ENCODE measurements around the gene MVB12B. TPM values are rescaled to one million over a fixed set of nuclear protein-coding genes. Genes with fewer than 3 reads are reported as not detected.
A peak's percentile ranks its signal among the peaks of the same experiment; 100 is the strongest.

The MVB12B gene
- total RNA-seq, 1 donor from 2014 or later, result 37.5 TPM

DNA sequence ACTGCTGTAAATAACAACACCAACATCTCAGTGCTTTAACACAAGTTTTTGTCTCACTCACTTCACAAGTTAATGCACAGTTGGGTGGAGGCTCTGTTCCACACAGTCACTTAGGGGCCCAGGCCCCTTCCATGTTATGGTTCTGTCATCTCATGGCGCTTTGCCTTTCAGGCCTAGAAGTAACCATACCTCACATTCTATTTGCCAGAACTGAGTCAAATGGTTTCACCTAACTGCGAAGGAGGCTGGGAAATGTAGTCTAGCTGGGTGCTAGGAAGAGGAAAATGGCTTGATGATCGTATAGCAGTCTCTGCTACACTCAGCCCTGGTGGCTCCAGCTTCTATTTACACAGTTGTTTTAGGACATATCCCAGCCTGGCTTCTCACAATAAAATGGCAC, 23.1 kb upstream of the MVB12B start:
- peak; percentile 36 for DNase-seq (ENCODE audit: low spot score)

DNA sequence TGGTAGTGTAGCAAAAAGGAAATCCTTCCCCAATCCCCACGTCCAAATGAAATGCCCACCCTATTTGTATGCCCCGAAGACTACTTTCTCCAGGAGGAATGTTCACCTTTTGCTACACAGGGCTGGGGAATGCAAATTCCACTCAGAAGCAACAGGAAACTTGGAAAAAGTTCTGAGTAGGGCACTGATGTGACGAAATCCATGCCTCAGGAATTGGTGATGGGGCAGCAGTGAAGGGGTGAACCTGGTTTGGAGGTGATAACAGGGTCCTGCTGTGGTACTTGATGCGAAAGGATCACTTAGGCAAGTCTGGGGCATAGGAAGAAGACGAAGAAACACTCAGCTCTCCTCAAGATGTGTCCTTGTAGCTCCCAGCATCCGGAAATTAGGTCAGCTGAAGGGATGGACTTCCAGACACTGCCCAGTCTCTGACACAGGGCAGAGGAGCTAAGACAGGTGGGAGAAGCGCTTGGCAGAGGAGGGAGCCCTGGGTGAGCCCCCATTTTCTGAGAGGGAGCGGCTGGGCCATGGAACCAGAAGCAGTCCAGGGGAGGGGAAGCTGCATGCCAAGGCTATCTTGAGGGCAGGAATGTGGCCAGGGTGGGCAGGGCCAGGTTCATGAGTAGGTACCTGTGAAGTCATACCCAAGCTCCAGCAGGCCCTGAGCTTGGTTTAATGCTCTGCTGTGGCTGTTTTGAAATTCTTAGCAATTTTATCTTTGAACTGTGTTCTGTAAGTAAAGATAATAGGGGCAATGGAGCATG, 22.2 kb upstream of the MVB12B start:
- DNase-seq (ENCODE audit: low spot score), result peak; percentile 37

DNA sequence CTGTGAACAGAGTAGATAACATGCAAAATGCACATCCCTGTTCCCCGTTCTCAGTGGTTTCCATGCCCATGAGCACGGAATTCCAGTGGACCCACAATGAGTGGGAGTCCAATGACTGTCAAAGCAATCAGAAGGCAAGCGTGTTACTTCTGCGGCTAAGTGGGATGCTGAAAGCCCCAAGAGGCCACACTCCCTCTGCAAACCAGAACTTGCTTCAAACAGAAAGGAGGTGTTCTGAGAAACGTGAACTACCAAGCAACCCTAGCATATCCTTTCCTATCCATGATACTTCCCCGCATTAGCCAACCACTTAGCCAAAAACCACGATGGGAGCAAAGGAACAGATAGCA, 21.7 kb upstream of the MVB12B start:
- DNase-seq (ENCODE audit: low spot score), result no peak

DNA sequence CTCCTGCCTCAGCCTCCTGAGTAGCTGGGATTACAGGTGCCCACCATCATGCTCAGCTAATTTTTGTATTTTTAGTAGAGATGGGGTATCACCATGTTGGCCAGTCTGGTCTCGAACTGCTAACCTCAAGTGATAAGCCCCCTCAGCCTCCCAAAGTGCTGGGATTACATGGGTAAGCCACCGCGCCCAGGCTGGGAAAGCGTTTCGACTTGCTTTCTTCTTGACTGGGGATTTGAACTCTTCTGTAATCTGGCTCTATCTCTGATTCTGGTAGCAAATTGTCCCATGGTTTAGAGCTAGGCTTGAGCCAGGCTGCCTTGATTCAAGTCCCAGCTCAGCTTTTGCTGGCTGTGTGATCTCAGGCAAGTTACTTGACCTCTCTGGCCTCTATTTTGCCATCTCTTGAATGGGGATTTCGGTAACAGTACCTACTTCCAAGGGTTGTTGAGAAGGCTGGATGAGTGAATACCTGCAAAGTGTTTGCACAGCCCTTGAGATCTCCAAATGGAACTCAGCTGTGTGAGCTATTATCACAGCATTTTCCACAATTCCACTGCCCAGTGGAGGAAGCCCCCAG, 20.5 kb upstream of the MVB12B start:
- no peak for DNase-seq (ENCODE audit: low spot score)

DNA sequence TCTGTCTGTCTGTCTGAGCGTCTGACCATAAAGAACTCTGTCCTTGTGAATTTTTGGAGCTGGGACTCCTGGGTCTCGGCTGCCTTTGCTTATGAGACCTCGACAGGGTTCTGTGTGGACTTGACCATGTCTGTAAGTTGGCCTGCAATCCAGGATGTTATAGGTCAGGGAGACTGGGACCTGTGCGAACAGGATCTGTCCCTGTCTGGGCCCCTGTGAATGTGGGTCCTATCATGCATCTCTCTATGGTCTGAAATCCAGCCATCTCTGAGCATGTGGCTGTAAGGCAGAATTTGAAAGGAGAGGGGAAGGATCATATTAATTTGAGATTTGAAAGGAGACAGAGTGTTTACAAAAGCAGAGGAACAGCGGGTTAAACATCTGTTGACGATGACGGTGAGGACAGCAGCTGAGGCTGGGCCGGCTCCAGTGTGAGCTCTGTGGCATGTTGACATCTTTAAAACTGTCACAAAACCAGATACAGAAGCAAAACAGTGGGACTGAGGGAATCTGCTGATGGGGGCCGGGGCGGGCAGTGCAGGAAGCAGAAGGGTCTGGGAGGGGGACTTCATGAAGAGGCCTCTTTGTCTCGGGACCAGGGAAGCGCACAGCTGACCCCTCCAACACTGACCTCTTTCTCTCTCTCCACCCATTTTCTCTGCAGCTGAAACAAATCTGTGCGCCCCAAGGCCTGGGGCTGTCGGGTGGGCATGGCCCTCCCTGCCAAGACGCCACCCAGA, 19.1 kb upstream of the MVB12B start:
- no peak for DNase-seq (ENCODE audit: low spot score)

DNA sequence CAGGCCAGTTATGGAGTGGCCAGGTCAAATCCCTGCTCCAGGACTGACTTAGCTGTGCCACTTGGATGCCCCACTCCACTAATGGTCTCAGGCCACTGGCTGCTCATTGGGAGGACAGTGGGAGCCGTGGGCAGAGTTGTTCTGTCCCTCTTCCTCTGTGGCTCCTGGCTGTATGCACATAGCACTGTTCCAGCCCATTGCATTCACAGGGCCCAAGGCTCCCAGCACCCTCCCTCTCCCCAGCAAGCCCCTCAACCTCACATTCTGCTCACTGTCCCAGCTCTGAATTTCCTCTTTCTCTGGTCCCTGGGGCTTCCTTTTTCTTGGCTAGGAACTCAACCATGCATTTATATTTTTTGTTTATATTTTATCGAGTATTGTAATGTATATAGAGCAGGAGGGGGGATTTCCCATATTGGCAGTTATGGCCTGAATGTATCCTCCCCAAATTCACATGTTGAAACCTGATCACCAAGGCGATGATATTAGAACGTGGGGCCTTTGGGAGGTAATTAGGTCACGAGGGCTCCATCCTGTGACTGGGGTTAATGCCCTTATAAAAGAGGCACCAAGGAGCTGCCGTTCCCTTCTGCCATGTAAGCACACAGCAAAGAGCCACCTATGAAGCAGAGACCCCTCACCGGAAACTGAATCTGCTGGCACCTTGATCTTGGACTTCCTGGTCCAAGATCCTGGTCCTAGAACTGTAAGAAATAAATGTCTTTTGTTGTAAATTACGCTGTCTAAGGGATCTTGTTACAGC, 17.0 kb upstream of the MVB12B start:
- DNase-seq (ENCODE audit: low spot score), result no peak

DNA sequence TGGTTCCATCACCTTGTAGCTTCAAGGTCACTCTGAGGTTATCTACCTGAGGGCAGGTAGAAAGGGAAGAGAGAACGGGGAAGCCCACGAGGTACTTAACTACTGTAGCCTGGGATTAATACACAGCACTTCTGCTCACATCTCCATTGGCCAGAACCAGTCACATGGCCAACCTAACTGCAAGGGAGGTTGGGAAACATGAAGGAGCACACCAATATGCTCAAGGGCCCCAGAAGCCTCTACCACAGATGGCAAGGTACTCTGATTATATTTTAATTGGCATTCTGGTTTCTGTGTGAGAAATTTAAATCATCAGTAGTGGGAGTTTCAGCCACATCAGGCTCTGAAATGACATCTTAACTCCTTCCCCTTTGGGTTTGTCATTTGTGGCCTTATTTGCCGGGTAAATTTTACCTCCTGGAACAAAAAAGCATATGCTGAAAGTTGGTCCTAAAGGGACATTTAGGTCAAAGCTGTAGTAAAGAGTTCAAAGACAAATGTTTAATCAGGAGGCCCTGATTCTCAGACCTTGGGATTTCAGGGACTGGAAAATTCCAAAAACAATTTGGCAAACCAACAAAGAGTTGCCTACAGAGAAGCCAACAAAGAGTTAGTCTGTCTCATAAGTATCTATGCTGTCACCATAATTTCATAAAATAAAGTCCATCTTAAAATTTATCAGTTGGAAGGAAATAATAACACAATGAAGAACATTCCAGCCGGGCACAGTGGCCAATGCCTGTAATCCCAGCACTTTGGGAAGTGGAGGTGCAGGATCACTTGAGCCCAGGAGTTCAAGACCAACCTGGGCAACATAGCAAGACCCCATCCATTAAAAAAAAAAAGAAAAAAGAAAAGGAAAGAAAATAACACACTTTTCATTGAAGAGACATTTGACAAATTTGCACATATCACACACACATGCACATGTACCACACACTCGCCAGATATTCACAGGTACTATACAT, 13.8 kb upstream of the MVB12B start:
- DNase-seq (ENCODE audit: low spot score), result no peak

DNA sequence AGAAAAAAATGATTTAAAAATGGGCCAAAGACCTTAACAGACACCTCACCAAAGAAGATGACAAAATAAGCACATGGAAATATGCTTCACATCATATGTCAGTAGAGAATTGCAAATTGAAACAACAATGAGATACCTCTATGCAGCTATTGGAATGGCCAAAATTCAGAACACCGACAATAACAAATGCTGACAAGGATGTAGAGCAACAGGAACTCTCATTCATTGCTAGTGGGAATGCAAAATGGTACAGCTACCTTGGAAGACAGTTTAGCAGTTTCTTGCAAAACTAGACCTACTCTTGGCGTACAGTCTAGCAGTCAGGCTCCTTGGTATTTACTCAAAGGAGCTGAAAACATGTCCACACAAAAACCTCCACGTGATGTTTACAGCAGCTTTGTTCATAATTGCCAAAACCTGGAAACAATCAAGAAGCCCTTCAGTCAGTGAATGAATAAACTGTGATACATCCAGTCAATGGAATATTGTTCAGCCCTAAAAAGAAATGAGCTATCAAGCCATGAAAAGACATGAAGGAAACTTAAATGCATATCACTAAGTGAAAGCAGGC, 10.5 kb upstream of the MVB12B start:
- no peak for DNase-seq (ENCODE audit: low spot score)

DNA sequence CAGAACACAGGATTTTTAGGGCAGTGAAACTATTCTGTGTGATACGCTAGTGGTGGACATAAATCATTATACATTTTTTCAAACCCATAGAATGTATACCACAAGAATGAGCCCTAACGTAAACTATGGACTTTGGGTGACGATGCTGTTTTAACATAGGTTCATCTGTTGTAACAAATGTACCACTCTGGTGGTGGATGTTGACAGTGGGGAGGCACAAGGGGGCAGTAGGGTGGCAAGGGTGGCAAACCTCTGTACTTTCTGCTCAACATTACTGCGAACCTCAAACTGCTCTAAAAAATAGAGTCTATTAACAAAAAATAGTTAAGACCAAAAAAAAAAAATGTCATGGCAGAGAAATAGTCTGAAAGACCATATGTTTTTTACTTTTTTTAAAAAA, 9.1 kb upstream of the MVB12B start:
- no peak for DNase-seq (ENCODE audit: low spot score)

DNA sequence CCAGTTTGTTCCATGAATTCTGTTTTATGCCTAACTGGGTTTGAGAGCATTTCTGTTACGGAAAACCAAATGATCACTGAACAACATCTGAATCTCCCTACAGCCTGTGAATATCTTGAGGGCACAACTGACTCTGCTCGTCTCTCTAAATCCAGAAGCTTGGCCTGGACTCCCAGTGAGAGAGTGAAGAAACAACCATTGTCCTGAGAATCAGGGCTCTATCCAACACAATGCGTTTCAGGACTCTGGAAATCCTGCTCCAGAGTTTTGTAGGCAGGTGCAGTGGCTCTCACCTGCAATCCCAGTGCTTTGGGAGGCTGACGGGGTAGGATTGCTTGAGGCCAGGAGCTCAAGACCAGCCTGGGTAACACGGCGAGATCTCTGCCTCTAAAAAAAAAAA, 7.8 kb upstream of the MVB12B start:
- no peak for DNase-seq (ENCODE audit: low spot score)

DNA sequence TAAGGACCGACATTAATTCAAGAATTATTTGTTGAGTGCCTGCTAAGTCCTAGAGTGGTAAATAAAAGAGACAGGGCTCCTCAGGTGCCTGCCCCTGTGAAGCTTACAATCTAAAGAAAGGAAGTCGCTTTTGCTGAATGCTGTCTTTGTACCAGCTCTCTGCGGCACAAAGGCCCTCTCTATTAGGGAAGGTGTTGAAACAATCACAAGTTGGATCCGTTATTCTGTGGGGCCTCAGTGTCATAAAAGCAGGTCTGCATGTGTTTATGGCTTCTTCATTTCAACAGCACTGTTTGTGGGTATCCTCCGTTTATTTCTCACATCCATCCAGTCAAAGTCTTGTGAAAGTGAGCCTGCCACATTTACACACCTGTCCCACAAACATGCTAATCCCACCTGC, 7.0 kb upstream of the MVB12B start:
- no peak for DNase-seq (ENCODE audit: low spot score)

DNA sequence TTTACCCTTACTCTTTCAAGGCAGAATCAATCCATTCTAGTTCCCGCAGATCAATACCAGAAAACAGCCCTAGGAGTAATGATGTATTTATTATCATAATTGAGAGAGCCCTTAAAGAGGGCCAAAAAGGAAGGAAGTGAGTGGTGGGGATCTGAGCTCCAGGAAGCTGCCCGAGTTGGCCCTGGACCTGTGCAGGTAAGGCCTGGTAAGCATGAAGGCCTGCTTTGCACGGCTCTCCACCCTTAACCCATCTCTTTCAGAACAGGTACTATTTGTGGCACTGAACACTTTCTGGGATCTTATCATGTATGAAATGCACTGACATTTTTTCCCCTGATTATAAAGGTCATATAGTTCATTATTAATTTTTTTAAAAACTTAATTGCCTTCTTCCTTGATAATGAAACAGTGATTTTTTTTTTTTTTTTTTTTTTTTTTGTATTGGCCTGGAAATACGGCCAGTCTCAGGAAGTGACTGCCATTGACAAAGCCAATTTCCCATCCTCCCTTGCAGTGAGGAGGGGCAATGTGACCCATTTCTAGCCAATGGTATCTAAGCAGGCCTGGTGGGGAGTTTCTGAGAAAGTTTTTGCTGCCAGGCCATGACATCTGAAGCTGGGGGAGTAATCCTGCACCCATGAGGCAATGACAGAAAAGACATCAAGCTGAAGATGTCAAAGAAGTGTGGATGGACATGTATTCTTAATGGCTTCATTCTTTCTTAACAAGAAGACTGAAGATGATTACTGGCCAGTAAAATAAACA, 6.3 kb upstream of the MVB12B start:
- no peak for DNase-seq (ENCODE audit: low spot score)

DNA sequence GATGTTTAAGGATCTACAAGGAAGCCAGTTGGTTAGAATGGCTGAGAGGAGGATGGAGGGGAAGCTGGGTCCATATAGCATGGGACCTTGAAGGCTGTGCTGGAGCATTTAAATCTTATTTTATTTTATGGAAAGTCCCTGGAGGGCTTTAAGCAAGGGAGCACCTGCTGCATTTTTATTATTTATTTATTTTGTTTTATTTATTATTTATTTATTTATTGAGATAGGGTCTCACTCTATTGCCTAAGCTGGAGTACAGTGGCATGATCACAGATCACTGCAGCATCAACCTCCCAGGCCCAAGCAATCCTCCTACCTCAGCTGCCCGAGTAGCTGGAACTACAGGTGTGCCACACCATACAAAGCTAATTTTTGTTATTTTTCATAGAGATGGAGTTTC, 4.9 kb upstream of the MVB12B start:
- no peak for DNase-seq (ENCODE audit: low spot score)

DNA sequence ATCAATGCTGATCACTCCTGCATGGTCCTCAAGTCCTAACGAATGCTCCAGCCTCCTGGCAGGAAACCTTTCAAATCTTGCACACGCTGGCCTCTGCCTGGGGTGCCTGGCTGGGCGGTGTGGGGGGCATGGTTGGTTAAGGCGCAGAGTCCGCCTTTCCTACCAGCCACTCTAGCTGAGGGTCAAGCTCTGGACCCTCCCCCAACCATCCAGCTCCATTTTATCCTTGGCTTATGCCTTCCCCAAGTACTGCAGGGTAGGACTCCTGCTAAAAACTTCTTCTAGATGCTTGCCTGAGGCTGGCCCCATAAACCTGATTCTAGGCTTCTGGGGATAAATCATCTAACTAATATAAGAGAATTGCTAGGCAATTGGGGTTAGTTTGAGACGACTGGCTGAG, 808 bp upstream of the MVB12B start:
- DNase-seq (ENCODE audit: low spot score), result no peak

DNA sequence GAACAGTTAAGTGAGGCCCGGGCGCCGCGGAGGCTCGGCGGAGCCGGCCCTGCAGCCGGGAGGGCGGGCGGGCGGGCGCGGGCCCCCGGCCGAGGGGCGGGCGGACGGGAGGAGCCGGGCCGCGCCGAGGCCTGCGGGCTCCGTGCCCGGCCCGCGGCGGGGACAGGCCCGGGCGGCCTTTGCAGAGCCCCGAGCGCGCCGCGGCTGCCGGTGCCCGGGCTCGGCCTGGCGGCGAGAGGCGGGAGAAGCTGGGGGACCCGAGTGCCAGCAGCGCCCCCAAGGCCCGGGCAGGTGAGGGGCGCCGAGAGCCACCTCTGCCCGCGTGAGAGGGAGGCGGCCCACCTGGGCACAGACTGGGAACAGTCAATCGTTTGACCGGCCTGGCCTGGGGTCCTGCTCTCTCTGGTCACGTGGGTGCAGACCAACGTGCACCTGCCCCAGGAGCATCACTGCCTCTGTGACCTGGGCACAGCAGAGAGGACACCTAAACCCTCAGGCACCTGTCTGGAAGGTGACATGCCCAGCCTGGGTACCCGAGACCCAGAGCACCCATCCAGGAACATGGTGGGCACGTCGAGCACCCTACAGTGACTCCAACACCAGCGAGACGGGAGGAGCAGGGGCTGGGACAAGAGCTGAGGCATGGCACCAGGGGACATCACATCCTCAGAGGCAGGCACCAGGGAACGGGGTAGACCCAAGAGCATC, 531 bp downstream of the MVB12B start:
- no peak for DNase-seq (ENCODE audit: low spot score)

DNA sequence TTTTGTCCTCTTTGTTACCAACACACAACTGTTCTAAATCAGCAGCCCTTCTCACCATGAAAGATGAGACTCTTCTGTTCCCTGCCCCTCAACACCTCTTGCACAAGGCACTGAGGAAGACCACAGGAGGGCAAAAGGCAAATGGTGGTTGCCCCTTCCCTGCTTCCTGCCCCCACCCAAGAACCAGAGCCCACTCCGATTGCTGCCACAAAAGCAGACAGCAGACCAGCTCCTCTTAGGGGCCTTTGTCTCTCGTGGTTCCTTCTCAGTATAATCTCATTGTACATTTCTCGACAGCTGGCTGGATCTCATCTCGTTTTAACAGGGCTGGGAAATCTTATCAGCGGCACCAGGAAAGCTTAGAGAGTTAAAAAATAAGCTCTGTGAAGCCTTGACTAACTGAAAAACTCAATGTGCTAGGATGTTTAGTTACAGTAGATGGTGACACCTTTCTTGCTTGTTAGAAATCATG, 1.1 kb downstream of the MVB12B start:
- DNase-seq (ENCODE audit: low spot score), result no peak

DNA sequence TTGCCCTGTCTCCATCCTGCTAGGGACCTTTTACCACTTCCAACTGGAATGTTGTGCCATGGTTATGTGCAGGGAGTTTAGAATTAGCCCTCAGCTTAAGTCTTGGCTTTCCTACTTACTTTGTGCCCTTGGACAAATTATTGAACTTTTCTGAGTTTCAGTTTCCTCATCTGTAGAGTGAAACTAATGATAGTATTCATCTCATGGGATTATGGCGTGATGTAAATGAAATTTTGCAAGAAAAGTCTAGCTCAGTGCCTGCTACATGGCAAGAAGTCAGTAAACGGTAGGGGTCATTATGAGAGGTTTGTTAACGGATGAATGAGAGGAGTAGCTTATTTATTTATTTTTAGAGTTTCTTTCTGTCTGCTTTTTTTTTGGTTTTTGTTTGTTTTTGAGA, 1.8 kb downstream of the MVB12B start:
- DNase-seq (ENCODE audit: low spot score), result no peak

DNA sequence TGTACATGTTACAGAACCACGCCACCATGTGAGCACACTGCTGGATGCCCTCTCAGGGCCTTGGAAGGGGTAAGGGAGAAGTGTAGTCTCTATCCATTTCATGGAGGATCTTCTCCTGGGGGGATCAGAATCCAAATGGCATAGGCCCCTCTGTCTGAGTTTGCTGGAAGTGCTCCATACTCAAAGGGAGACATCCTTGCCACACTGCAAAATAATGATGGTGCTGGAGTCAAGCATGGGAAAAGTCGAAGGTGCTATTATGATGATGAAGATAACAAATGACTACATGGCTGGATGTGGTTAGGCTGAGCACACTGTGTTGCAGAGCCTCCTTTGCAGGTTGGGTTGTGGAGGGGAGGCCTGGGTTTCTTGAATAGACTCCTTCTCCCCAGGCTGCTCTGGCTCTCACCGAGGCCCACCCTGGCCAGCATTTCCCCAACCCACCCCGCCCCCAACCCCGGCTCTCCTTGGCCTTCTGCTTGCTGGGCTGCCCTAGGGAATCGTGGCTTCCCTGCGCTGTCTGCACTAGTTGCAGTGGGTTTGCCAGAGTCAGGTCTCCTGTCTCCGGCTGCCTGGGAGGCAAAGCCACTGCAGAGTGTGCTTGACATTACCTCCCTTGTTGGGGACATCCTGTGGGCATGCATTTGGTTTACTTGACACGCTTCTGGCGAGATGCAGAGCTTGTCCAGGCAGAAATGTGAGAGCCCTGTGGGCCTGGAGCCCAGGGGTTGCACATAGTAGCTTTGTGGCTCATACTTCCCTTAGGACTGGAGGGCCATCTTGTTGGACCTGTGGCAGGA, 3.0 kb downstream of the MVB12B start:
- peak; percentile 53 for DNase-seq (ENCODE audit: low spot score)

DNA sequence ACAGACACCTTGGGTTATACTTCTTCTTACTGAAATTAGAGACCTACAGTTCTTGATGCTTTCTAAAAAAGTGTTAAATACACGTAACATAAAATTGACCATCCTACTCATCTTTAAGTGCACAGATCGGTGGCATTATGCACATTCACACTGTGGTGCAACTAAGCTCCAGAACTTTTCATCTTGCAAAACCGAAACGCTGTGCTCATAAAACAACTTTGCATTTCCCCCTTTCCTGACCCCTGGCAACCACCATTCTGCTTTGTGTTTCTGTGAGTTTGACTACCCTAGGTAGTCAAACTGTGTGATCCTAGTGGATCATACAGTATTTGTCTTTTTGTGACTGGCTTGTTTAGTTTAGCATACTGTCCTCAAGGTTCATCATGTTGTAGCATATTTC, 3.9 kb downstream of the MVB12B start:
- peak; percentile 26 for DNase-seq (ENCODE audit: low spot score)
